ENCODE data around the gene STARD5.

- TF ChIP-seq, protein P1, sequence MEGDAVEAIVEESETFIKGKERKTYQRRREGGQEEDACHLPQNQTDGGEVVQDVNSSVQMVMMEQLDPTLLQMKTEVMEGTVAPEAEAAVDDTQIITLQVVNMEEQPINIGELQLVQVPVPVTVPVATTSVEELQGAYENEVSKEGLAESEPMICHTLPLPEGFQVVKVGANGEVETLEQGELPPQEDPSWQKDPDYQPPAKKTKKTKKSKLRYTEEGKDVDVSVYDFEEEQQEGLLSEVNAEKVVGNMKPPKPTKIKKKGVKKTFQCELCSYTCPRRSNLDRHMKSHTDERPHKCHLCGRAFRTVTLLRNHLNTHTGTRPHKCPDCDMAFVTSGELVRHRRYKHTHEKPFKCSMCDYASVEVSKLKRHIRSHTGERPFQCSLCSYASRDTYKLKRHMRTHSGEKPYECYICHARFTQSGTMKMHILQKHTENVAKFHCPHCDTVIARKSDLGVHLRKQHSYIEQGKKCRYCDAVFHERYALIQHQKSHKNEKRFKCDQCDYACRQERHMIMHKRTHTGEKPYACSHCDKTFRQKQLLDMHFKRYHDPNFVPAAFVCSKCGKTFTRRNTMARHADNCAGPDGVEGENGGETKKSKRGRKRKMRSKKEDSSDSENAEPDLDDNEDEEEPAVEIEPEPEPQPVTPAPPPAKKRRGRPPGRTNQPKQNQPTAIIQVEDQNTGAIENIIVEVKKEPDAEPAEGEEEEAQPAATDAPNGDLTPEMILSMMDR (IDR thresholded peaks at IDR 0.05), result no peak
- TF ChIP-seq POLR2A (IDR thresholded peaks at IDR 0.05), result no peak
Measured at GRCh38 chr15:81289910-81290309, 34.0 kb downstream of the STARD5 start.

All from heart left ventricle (tissue), 13 donors.